ENCODE results near the gene KMO.

KMO gene

GRCh38 chr1:241532162-241532531 is at the start of gene KMO:
Gene KMO, plus strand, starts transcription at chr1:241532378. Its CDS starts 67 bp downstream, at chr1:241532445.
- no peak for DNase-seq (ENCODE audit: low read depth)

- DNase-seq (ENCODE audit: low read depth) = no peak
Observed at GRCh38 chr1:241482761-241483250, 49.4 kb upstream of the KMO start.

DNA sequence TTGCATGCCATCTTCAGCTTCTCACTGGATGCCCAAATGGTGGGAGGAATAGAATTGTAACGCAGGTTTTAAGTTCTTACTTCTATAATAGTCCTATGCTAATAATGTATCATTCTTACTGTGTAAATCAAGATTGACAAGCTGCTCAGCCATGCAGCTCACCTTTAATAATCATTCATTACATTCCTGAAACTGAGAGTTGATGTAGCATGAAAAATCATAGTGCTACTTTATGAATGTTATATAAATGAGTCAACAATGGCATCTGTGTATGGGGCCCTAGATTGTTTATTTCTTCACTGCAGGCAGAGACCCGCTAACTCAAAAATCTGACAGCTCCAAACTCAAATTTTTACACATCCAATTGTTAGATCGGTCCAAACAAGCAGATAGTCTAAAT is 47.0 kb upstream of the KMO start:
- no peak for DNase-seq (ENCODE audit: low read depth)

DNA sequence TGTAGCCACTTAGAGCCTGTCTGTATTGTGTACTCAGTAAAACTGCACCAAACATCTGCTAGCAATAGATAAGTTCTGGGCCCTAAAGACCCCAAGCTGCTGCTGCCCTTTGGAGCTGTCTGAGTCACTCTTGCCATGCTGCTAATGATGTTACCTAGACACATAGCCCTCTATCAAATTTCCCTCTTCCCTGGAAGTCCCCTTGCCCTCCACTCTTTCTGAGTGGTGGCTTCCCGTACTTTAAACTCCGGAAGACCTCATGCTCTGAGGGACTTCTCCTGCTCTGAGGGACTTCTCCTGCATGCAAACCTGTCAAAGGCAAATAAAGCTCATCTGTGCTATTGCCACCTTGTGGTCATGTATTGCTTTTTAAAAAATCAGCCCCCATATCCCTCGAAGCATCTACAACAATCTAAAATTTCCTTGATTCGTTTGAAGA is 46.6 kb upstream of the KMO start:
- no peak for DNase-seq (ENCODE audit: low read depth)

DNA sequence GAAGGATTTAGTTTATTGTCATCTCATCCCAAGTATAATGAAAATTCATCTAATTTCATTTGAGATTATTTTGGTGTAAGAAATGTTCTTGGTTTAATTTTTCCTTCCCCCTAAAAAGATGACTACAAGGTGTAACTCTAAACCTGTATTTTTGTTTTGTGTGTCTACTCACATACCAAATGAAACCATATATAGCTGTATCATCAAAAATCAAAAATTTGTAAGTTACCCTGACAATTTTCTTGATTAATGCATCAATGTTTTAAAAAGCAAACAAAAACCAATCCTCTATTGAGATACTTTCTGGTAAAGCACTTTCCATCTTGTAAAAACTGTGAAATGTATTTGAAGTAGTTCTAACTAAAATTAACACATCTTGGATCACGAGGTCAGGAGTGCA is 43.4 kb upstream of the KMO start:
- no peak for DNase-seq (ENCODE audit: low read depth)

DNA sequence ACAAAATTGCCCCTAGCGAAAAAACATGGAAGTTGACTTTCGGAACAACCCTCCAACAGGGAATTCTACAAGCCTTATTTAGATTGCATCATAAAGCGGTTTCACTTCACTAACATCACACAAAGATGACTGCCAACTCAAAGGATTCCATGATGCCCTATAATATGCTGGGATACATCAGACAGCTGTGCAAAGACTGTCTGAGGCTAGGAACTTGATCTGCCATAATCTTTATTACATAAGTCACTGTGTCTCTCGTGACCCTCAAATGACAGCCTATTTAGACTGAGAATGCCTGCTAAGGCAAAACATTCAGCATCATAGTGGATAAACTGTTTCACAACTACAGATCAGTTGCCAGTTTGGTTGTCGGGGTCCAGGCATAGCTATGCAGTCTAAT is 36.4 kb upstream of the KMO start:
- no peak for DNase-seq (ENCODE audit: low read depth)

DNA sequence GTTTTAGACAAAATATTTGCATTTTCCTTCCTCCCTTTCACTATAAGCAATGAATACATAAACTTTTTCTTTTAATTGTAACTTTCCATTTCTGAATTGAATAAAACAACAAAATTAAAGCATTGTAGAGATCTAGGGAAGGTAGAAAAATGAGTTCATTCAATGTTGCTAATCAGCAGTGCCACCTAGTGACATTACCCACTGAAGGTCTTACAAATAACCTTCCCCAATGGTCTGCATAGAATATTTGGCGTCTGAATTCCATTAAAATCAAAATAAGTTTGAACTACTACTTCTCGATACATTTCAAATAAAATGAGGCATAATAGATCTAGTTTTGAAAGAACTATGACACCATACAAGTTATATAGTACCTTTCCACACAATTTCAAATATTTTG is 32.3 kb upstream of the KMO start:
- no peak for DNase-seq (ENCODE audit: low read depth)

DNA sequence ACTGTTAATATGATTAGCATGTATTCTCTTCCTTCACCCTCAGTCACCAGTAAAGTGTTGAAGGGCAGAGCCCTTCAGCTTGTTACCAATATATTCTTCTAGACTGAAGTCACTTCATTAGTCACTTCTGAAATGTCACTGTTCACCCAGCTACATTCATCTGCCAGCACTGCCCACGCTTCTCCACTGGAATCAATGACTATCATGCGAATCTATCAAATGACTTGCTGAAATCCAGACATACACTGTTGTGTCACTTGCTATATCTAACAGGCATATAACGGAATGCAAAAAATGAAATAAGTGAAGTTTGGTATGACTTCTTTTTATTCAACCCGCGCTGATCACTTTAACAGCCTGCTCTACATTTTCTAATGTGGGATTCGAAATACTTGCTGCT is 28.7 kb upstream of the KMO start:
- no peak for DNase-seq (ENCODE audit: low read depth)

- no peak for DNase-seq (ENCODE audit: low read depth)
Observed at GRCh38 chr1:241507189-241507863, 24.9 kb upstream of the KMO start.

- no peak for DNase-seq (ENCODE audit: low read depth)
Observed at GRCh38 chr1:241513378-241513777, 18.8 kb upstream of the KMO start.

DNA sequence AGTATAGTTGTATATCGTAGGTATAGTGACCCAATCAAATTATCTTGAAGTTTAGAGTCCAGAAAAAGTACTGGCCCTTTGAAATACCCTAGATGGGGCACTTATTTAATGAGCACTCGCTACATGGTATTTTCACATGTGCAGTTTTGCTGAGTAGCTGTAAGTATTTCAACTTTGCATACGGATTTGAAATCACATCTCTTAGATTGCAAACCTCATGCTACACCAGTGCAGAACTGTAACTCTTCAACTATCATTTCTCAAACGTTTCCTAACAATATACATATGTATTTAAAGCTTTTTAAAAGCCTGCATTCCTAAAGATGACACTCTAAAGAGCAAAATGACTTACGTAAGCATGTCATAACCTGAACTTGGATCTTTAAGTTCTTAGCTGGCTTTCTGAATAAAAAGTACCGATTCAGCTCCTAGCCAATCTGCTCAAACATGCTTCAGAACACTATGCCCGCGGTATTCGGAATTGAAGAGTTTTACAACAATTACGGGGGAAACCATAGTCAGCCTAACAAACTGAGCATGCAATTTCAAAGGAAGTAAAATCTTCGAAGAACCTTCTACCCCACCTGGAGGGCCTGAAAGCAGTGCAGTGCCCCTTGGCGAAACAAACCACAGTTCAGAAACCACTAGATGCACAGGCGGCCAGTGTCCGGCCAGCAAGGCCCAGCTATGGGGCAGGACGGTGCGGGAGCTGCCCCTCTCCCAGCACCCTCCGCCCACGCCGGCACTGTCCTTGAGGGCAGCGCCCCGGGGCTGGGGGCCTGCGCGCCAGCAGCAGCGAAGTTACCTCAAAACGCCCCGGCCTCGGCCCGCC is 13.5 kb upstream of the KMO start:
- DNase-seq (ENCODE audit: low read depth) = no peak

- DNase-seq (ENCODE audit: low read depth) = peak; percentile 90
Observed at GRCh38 chr1:241519308-241520079, 12.7 kb upstream of the KMO start, which contains the start of gene FH. Gene FH, minus strand, starts transcription at chr1:241519755. Its CDS starts 33 bp downstream, at chr1:241519722.

- DNase-seq (ENCODE audit: low read depth) = no peak
Observed at GRCh38 chr1:241520080-241520465, 12.1 kb upstream of the KMO start.

- no peak for DNase-seq (ENCODE audit: low read depth)
Observed at GRCh38 chr1:241521718-241522117, 10.5 kb upstream of the KMO start.

GRCh38 chr1:241525026-241525425 is 7.2 kb upstream of the KMO start:
- DNase-seq (ENCODE audit: low read depth) = no peak

DNA sequence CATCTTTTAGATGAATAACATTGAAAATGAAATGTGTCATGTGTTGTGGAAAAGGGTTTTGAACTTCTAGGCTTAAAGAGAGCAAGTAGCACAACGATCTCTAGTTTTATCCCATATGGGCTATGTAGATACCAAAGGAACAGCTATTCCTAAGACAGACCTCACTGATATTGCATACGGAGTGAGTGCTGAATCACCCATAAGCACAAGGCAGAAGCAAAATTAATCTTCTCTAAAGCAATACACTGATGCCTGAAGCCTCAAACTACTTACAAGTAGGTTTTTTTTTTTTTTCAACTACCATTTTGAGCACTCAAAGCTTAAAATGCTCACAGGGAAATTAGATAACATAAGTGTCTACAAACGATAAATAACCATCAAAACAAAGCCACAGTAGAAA is 5.0 kb upstream of the KMO start:
- DNase-seq (ENCODE audit: low read depth) = no peak

DNA sequence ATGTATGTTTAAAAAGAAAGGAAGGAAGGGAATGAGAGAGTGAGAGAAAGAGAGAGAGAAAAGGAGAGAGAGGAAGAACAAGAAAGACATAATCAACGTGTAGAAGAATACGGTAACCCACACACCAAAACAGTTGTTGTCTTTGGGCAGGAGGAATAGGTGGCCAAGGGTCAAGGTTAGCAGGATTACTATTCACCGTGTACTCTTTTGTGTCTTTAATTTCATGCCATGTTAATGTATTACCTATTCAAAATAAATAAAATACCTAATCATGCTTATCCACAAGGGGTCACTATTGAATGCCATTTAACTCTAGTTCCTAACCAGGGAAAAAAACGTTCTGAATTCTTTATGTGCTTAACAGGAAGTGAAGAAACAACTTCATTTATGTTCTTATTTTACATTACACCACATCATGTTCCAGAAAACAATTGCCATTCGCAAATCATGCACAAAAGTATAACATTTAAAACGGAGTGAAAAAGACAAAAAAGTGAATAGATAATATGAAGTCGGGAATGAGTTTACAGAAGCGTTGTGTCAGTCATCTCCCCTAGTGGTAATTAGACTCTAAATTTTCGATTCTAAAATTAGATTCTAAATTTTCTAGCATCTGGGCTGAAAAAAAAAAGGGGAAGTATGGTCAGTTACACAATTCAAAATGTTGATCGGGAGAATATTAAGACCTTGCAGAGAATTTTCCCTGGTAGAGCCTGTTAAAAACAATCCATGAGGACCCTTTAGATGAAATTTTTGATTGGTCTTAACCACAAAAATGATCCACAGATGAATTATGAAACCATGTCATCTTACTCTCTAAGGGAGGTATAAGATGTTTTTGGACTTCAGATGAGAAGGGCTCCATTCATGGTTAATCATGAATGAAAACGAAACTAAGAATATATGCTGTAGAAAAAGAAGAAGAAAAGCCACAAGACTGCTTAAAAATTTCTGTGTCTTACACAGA is 700 bp upstream of the KMO start:
- DNase-seq (ENCODE audit: low read depth) = no peak

GRCh38 chr1:241532864-241533263 is 686 bp downstream of the KMO start:
- no peak for DNase-seq (ENCODE audit: low read depth)

GRCh38 chr1:241533326-241534115 is 1.3 kb downstream of the KMO start:
- DNase-seq (ENCODE audit: low read depth) = no peak

- DNase-seq (ENCODE audit: low read depth) = no peak
Observed at GRCh38 chr1:241536304-241536703, 4.1 kb downstream of the KMO start.

GRCh38 chr1:241536969-241537368 is 4.8 kb downstream of the KMO start:
- DNase-seq (ENCODE audit: low read depth) = no peak

Measured in activated T-cell treated with anti-CD3 and anti-CD28 coated beads for 24 hours (primary cell).